Stimulated activated CD8-positive, alpha-beta memory T cell treated with anti-CD3 and anti-CD28 coated beads, Interleukin-4, amount 100 ng/mL, for 48 hours (primary cell): ENCODE results near the gene MRPL57.
"Not testable (repeated sequence)": the region's sequence is repeated elsewhere in the genome, so short reads cannot be mapped to it uniquely, and the experiment has no call there.

ENCODE experiments used
- DNase-seq: peaks from one replicate; pipeline ENCODE4 v3.0.0-alpha.2; 2020

Gene MRPL57

DNA sequence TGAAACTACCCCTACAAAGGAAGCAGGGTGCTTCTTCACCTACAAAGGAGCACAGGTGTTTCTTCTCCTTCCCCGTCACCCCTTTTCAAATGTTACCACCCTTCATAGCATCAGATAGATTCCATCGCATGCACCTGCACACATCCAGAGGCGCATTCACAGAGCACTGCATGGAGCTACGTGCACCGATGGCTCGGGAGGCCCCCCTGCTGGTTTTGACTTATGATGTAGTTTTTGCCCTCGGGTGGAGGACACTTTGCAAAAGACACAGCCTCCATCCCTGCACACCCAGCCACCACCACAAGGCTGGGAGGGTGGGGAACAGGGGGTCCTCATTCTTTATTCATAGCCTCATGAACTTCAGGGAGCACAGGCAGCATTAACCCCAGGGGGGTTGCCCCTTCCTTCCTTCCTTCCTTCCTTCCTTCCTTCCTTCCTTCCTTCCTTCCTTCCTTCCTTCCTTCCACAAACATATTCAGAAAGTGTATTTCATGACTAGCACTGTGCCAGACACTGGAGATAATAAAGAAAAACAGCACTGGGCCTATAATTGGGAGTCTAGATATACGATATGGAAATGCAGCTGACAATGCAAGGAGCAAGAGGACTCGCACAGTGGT lies 21.3 kb downstream of the MRPL57 start:
- not testable (repeated sequence) for DNase-seq

GRCh38 chr13:21198391-21198790 lies 21.9 kb downstream of the MRPL57 start:
- not testable (repeated sequence) for DNase-seq

- DNase-seq: not testable (repeated sequence)
Observed at GRCh38 chr13:21201456-21202190, 25.2 kb downstream of the MRPL57 start.

DNA sequence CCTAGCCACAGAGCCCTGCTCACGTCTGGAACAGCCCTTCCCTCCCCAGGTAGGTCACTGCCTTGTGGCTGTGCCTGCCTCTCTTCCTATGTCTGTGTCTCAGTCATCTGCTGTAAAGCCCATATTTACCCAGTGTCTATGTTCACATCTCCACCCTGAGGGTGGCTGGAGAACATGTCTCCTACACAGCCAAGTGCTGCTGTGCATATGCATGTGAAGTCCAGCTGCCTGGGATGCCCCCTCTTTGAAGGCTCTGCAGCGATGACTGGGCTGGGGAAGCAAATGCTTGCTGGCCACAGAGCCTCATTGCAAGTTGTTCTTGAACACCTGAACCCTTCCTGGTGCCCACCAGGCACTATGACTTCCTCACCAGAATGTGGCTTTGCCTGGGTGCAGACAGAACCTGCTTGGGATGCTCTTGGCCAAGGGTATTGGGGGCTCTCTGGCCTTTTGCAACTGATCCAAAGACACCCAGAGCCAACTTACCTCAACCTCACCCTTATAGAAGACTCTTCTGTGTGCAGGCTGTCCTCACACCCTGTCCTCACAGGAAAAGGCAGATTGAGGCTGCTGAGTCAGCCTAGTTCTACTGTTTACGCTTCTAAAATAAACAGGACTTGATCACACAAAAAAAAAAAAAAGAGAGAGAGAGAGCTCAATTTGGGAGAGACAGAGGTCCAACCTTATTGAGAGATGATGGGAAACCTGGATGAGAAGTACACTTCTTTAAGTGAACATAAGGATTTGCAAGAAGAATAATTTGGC lies 26.5 kb downstream of the MRPL57 start:
- no peak for DNase-seq

DNA sequence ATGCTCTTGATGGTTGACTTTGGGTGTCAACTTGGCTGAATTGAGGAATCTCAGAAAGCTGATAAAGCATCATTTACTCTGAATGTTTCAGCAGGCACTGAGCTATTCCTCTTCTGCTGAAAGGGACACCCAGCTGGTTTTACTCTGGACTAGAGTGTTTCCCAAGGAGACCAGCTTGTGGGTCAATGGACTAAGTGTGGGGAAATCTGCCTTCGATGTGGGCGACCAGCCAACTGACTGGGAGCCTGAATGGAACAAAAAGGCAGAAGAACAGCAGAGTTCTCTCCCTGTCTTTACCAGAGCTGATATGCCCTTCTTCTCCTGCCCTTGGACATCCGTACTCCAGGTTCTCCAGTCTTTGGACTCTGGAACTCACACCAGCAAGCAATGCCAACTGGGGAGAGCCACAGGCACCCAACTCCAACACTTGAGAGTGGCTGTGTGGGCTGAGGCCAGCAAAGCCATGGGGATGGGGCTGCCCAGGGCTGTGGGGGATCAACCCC lies 32.2 kb downstream of the MRPL57 start:
- no peak for DNase-seq

GRCh38 chr13:21212138-21212775 lies 35.8 kb downstream of the MRPL57 start:
- DNase-seq: no peak

GRCh38 chr13:21215419-21215818 lies 39.0 kb downstream of the MRPL57 start:
- not testable (repeated sequence) for DNase-seq

DNA sequence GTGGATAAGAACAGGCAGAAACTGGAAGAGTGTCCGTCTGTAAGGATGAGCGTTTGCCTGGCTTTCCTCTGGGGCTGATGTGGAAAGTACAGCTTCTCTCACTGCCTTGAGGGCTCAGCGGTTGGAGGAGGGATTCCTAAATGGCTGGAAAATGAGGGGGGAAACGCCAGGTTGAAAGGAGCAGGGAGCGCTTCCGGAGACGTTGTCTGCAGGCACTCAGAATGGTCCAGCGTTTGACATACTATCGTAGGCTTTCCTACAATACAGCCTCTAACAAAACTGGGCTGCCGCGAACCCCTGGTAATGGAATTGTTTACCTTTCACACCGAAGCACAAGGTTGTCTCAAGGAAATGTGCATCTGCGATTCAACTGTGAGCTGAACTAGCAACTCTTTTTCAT lies 39.9 kb downstream of the MRPL57 start:
- DNase-seq: no peak

GRCh38 chr13:21218351-21219035 lies 42.0 kb downstream of the MRPL57 start:
- DNase-seq: no peak

GRCh38 chr13:21219036-21219381 lies 42.6 kb downstream of the MRPL57 start:
- no peak for DNase-seq

- DNase-seq: not testable (repeated sequence)
Observed at GRCh38 chr13:21219716-21220115, 43.3 kb downstream of the MRPL57 start.

DNA sequence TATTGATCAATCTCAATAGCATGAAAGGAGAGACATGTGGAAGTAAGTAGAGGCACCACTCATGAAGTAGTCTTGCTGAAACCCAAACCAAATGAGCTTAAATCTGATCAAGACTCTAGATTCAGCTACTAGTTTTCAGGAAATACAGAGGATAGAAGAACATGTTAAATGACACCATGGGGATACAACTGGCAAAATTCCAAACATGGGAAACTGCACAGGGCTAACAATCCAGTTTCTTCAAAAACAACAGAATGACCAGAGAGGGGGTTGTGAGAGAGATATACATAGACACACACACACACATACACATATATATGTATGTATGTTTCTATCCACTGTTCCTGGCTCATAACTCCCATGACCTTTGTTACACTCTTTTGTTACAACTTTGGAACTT lies 44.8 kb downstream of the MRPL57 start:
- DNase-seq: no peak

- DNase-seq: no peak
Observed at GRCh38 chr13:21225082-21225481, 48.6 kb downstream of the MRPL57 start.

- DNase-seq: no peak
Observed at GRCh38 chr13:21225841-21226581, 49.6 kb downstream of the MRPL57 start.

- DNase-seq: no peak
Observed at GRCh38 chr13:21227917-21228316, 51.5 kb downstream of the MRPL57 start.
